Lower lobe of right lung (tissue), 2 donors: ENCODE data around the gene PI4KA. TPM values are rescaled to one million over a fixed set of nuclear protein-coding genes. Genes with fewer than 3 reads are reported as not detected.
"Not testable (repeated sequence)": the region's sequence is repeated elsewhere in the genome, so short reads cannot be mapped to it uniquely, and the experiment has no call there.

Experiments
- ATAC-seq, 2 donors: fragments of 200-7000 bp; cut with Tn5 transposase; one replicate each; pipeline ENCODE4 v1.9.1; 2020 to 2022; ENCODE audit warnings: mild to moderate bottlenecking in 2 of 2, moderate library complexity in 2 of 2
- DNase-seq: peaks from one replicate; pipeline ENCODE4 v3.0.0-alpha.2; 2020
- H3K27ac ChIP-seq: fragments of 200-600 bp; one replicate; pipeline ENCODE4 v1.8.0; 2022
- H3K27me3 ChIP-seq: fragments of 200-600 bp; one replicate; pipeline ENCODE4 v1.8.0; 2022; ENCODE audit warnings: low read depth
- H3K36me3 ChIP-seq: fragments of 200-600 bp; one replicate; pipeline ENCODE4 v1.8.0; 2022; ENCODE audit warnings: mild to moderate bottlenecking
- H3K4me1 ChIP-seq: fragments of 200-600 bp; one replicate; pipeline ENCODE4 v1.8.0; 2022
- H3K4me3 ChIP-seq: fragments of 200-600 bp; one replicate; pipeline ENCODE4 v1.8.0; 2022; ENCODE audit warnings: mild to moderate bottlenecking
- H3K9me3 ChIP-seq: fragments of 200-600 bp; one replicate; pipeline ENCODE4 v1.8.0; 2022
- CTCF ChIP-seq: fragments of 200-600 bp; IDR thresholded peaks from one replicate; pipeline ENCODE4 v1.8.0; 2022; ENCODE audit warnings: antibody characterized with exemption, mild to moderate bottlenecking
- intact Hi-C: fragments of 100-400 bp; cut with DNase I; formaldehyde crosslinking; loops from one replicate; pipeline ENCODE4 v1.11.0; 2022
- total RNA-seq: library from RNA; stranded (reverse); fragmentation: NEBNext Ultra II Directional; extraction: Animal tissue kit (Norgen Biotek cat#: 25700); gene quantifications from one replicate; pipeline ENCODE4 v1.2.1, GENCODE V29; 2021
- donor health status: DM: no; HTN: yes; CAD: no; lungs with severe emphysema.

The PI4KA gene
- total RNA-seq, 1 donor from 2014 or later, result 109 TPM

- DNase-seq, result no peak
- peaks cover 5% of the 10 kb centered on the region for H3K4me1 ChIP-seq
- H3K9me3 ChIP-seq, result no peaks in the 10 kb centered on the region
- TF ChIP-seq CTCF, result no peak
- no peak overlapping the region for H3K4me3 ChIP-seq
- intact Hi-C loops, result no loop called here
- H3K27ac ChIP-seq, result no peak overlapping the region
- no peak for ATAC-seq
- H3K27me3 ChIP-seq, result no peaks in the 10 kb centered on the region
- peaks cover 58% of the 10 kb centered on the region for H3K36me3 ChIP-seq
Observed at GRCh38 chr22:20740222-20740951, 118.2 kb downstream of the PI4KA start.

GRCh38 chr22:20738394-20739089 is 120.1 kb downstream of the PI4KA start:
- peaks cover 5% of the 10 kb centered on the region for H3K4me1 ChIP-seq
- no peaks in the 10 kb centered on the region for H3K9me3 ChIP-seq
- intact Hi-C loops, result no loop called here
- no peaks in the 10 kb centered on the region for H3K27me3 ChIP-seq
- H3K36me3 ChIP-seq, result peaks cover 39% of the 10 kb centered on the region
- no peak overlapping the region for H3K27ac ChIP-seq
- H3K4me3 ChIP-seq, result no peak overlapping the region
- DNase-seq (no peak), ATAC-seq (peak in 1 of 2 donors; percentile 48)
- no peak for TF ChIP-seq CTCF

GRCh38 chr22:20736891-20737290 is 121.7 kb downstream of the PI4KA start:
- H3K9me3 ChIP-seq, H3K27me3 ChIP-seq, ATAC-seq, intact Hi-C loops, H3K4me1 ChIP-seq, DNase-seq, H3K27ac ChIP-seq, H3K4me3 ChIP-seq: not testable (repeated sequence)
- peaks cover 33% of the 10 kb centered on the region for H3K36me3 ChIP-seq

- peaks cover 28% of the 10 kb centered on the region for H3K36me3 ChIP-seq
- peak in 1 of 2 donors; percentile 44 for ATAC-seq
- H3K27ac ChIP-seq, H3K9me3 ChIP-seq, DNase-seq, H3K4me3 ChIP-seq, intact Hi-C loops, H3K27me3 ChIP-seq, H3K4me1 ChIP-seq: not testable (repeated sequence)
Observed at GRCh38 chr22:20735356-20736162, 123.1 kb downstream of the PI4KA start.

- peaks cover 49% of the 10 kb centered on the region for H3K36me3 ChIP-seq
- H3K4me3 ChIP-seq, H3K27ac ChIP-seq, H3K9me3 ChIP-seq, ATAC-seq, H3K27me3 ChIP-seq, H3K4me1 ChIP-seq, DNase-seq, intact Hi-C loops: not testable (repeated sequence)
Observed at GRCh38 chr22:20732431-20732830, 126.2 kb downstream of the PI4KA start.

- H3K4me1 ChIP-seq, result no peaks in the 10 kb centered on the region
- intact Hi-C loops, result no loop called here
- no peaks in the 10 kb centered on the region for H3K27me3 ChIP-seq
- H3K36me3 ChIP-seq, result peaks cover 79% of the 10 kb centered on the region
- H3K4me3 ChIP-seq, result no peak overlapping the region
- ATAC-seq (no peak), DNase-seq (no peak)
- no peak overlapping the region for H3K27ac ChIP-seq
- H3K9me3 ChIP-seq, result no peaks in the 10 kb centered on the region
- no peak for TF ChIP-seq CTCF
Observed at GRCh38 chr22:20729194-20729593, 129.4 kb downstream of the PI4KA start.
